Astrocyte of the cerebellum (primary cell): ENCODE data around the gene SLC26A6.

Experiments used
- DNase-seq: peaks from one replicate; pipeline ENCODE4 v3.0.0-alpha.2; 2011; ENCODE audit warnings: low read depth
- H3K4me3 ChIP-seq: 2 replicates; pipeline ENCODE4 v1.5.1; 2011; ENCODE audit warnings: mild to moderate bottlenecking, low read depth, low read length, moderate library complexity
- in situ Hi-C: cut with HindIII; loops from 2 replicates; pipeline ENCODE4 v1.10.0; 2017; ENCODE audit warnings: low sequenced_read_pairs
- TF ChIP-seq, protein P1 (sequence below): IDR thresholded peaks from 2 replicates; pipeline ENCODE4 v1.5.1; 2012; ENCODE audit warnings: low read length, low read depth, moderate library complexity, mild to moderate bottlenecking; ENCODE audit errors: missing control alignments

Gene SLC26A6

DNA sequence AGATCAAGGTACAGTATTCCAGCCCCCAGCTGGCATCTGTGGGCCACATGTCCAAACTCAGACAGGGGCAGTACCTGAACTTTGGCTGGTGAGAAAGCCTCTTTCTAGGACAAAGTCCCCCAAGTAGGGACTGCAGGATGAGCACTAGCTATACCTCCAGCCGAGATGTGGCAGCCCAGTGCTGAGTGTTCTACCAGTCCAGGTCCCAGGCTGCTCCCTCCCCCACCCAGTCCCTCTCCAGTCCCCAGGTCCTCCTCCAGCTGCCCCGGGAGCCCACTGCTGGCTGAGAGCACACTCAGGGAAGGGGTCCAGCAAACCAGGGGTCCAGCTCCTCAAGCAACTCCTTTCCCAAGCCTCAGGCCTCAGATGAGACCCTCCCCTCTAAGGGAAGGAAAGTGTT, 1.5 kb downstream of the SLC26A6 start:
- H3K4me3 ChIP-seq = no peak overlapping the region
- no peak for DNase-seq
- in situ Hi-C loops = loop anchor here (10.0 kb wide), 1 partner anchor 79 kb away; the partner anchor contains the start of gene PFKFB4

DNA sequence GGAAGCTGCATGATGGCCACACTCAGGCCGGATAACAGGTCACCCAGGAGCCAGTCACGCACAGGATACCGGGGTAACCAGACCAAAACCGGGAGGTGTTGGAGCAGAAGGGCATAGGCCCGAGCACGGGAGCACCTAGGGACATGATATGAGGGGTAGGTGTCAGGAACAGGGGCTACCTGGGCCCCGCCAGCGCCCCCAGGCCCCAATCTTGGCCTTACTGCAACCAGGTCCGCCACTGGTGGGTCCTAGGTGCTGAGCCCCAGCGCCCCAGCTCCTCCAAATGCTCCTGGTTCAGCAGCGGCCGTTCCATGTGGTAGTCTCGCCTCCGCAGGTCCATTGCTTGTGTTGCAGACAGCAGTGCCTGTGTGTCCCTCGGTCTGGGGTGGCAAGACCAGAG, 2.0 kb downstream of the SLC26A6 start:
- no peak overlapping the region for H3K4me3 ChIP-seq
- DNase-seq = no peak
- in situ Hi-C loops = loop anchor here (10.0 kb wide), 1 partner anchor 78 kb away; the partner anchor contains the start of gene PFKFB4
- TF ChIP-seq, protein P1, sequence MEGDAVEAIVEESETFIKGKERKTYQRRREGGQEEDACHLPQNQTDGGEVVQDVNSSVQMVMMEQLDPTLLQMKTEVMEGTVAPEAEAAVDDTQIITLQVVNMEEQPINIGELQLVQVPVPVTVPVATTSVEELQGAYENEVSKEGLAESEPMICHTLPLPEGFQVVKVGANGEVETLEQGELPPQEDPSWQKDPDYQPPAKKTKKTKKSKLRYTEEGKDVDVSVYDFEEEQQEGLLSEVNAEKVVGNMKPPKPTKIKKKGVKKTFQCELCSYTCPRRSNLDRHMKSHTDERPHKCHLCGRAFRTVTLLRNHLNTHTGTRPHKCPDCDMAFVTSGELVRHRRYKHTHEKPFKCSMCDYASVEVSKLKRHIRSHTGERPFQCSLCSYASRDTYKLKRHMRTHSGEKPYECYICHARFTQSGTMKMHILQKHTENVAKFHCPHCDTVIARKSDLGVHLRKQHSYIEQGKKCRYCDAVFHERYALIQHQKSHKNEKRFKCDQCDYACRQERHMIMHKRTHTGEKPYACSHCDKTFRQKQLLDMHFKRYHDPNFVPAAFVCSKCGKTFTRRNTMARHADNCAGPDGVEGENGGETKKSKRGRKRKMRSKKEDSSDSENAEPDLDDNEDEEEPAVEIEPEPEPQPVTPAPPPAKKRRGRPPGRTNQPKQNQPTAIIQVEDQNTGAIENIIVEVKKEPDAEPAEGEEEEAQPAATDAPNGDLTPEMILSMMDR = no peak

More for the DNA sequence above, 1.5 kb downstream of the SLC26A6 start:
- TF ChIP-seq, protein P1 = no peak

DNA sequence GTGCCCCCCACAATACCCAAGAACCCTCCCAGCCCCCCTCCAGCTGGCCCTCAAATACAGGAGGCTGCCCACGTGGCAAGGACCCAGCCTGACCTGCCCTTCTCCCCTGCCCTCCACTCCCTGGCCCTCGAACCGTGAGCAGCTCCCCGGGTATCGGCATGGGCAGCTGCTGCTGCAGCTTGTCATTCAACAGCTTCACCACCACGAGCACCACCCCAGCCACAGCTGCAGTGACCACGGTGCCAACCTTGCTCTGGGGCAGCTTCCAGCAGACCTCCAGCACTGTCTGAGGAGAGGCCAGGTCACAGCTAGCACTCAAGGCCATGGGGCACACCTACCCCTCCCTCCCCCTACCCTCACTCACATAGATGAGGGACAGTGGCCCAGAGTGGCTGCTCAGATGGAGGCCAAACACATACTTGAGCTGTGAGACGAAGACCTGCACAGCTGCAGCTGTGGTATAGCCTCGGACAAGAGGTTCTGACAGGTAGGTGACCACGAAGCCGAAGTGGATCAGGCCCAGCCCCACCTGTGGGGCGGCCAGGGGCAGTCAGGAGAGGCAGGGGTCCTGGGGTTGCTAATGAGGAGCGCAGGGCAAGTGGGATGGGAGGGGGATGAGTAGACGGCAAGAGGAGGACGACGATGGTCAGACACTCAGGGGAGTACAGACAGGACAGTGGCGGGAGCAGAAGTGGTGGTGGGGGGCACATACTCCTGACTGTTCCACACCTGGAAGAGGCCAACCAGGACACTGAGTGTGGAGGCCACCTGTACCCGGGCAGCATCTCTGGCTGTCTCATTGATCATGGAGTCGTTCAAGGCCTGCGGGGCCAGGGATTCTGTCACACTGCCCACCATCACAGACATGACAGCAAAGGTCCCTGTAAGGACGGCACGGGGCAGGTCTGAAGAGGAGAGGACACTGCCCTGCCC, 3.5 kb downstream of the SLC26A6 start:
- TF ChIP-seq, protein P1 = no peak
- in situ Hi-C loops = loop anchor here (10.0 kb wide), 1 partner anchor 77 kb away; the partner anchor contains the start of gene PFKFB4
- DNase-seq = no peak
- no peak overlapping the region for H3K4me3 ChIP-seq

DNA sequence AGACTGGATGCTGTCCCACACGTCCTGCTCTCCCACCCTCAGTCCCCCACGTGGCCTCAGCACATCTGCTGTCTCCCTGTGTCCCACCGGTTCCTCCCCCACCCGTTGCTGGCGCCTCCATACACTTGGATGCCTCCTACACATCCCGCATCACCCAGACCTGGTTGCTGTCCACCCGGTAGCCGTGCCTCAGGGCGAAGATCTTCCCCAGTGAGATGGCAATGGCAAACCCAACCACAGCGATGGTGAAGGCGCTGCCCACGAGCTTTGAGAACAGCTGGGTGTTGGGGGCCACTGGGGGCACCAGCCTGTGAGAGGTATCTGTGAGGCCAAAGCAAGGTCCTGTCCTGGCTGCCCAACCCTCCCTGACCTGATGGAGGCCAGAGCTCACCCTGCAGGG, 4.4 kb downstream of the SLC26A6 start:
- H3K4me3 ChIP-seq = no peak overlapping the region
- no peak for DNase-seq
- TF ChIP-seq, protein P1 = no peak
- in situ Hi-C loops = loop anchor here (10.0 kb wide), 1 partner anchor 76 kb away; the partner anchor contains the start of gene PFKFB4

DNA sequence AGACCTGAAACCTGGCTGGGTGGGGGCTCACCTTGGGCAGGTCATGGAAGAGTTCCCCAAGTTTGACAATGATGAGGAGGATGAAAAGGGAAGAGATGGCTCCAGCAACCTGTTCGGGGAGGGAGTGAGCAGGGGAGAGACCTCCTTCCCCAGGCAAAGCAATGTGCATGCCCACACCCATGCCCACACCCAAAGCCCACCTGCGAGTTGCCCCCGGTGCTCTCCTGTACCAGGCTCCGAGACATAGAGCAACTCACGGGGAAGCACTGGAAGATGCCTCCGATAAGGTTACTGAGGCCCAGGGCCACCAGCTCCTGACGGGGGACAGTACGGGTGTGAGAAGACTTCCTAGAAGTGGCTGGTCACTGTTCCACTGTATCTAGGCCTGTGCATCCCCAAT, 4.9 kb downstream of the SLC26A6 start:
- in situ Hi-C loops = loop anchor here (10.0 kb wide), 1 partner anchor 76 kb away; the partner anchor contains the start of gene PFKFB4
- DNase-seq = no peak
- no peak overlapping the region for H3K4me3 ChIP-seq
- TF ChIP-seq, protein P1 = no peak

DNA sequence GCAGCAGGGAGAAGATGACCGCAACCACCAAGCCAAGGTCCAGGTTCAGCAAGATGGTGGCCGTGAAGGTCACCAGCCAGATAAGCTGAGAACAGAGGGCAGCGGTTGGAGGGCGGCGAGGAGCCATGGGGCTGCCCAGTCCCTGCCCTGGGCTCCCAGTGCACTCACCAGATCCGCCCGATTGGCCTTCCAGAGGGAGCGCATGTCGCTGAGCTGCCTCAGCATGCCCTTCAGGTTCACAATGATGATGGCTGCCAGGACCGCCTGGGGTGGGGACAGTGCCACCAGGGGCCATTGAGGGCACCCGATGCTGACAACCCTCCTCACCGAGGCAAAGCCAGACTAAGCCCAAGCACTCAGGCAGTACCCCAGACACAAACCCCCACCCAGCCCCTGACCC, 5.4 kb downstream of the SLC26A6 start:
- TF ChIP-seq, protein P1 = no peak
- no peak for DNase-seq
- in situ Hi-C loops = loop anchor here (10.0 kb wide), 1 partner anchor 75 kb away; the partner anchor contains the start of gene PFKFB4
- H3K4me3 ChIP-seq = no peak overlapping the region
